T-helper 17 cell (primary cell): ENCODE data around the gene ACTN3. TPM values are rescaled to one million over a fixed set of nuclear protein-coding genes. Genes with fewer than 3 reads are reported as not detected.
"Not testable (repeated sequence)": the region's sequence is repeated elsewhere in the genome, so short reads cannot be mapped to it uniquely, and the experiment has no call there.

Experiments used
- ATAC-seq: fragments of 150-1000 bp; cut with Tn5 transposase; 2 replicates; pipeline ENCODE4 v1.10.0; 2021; ENCODE audit warnings: mild to moderate bottlenecking, moderate library complexity
- DNase-seq, 3 donors: peaks; one replicate each; pipeline versions ENCODE4 v3.0.0 to v3.0.0-alpha.2; 2020 to 2021
- H3K9me3 ChIP-seq: one replicate; pipeline ENCODE4 v1.7.0; 2013; ENCODE audit warnings: low read length, mild to moderate bottlenecking; ENCODE audit not compliant: control insufficient read depth, poor library complexity, severe bottlenecking
- H3K27ac Mint-ChIP-seq: one replicate; pipeline ENCODE4 v1.8.0; 2022; ENCODE audit warnings: mild to moderate bottlenecking, moderate library complexity, mixed read lengths
- H3K27me3 Mint-ChIP-seq: one replicate; pipeline ENCODE4 v1.8.0; 2022; ENCODE audit warnings: mixed read lengths
- H3K36me3 Mint-ChIP-seq: one replicate; pipeline ENCODE4 v1.8.0; 2022; ENCODE audit warnings: low read depth, mixed read lengths
- H3K4me1 Mint-ChIP-seq: one replicate; pipeline ENCODE4 v1.8.0; 2022; ENCODE audit warnings: mild to moderate bottlenecking, mixed read lengths
- H3K4me3 Mint-ChIP-seq: one replicate; pipeline ENCODE4 v1.8.0; 2022; ENCODE audit warnings: mild to moderate bottlenecking, moderate library complexity, mixed read lengths
- total RNA-seq, 4 donors: library from RNA in 2 of 4; stranded (reverse) in 2 of 4; gene quantifications; one replicate each; pipeline ENCODE4 v1.2.3 and lab custom pipeline; 2022 to 2026

Gene ACTN3
- total RNA-seq, 2 donors from 2014 or later: 0.30 TPM; not detected in 1

- Mint-ChIP-seq H3K27ac (no peak overlapping the region), H3K36me3 (no peaks in the 10 kb centered on the region), H3K4me3 (no peak overlapping the region), H3K27me3 (no peaks in the 10 kb centered on the region), H3K4me1 (peaks cover 3% of the 10 kb centered on the region)
- no peaks in the 10 kb centered on the region for H3K9me3 ChIP-seq
- DNase-seq (no peak), ATAC-seq (no peak)
Observed at GRCh38 chr11:66600631-66601233, 54.0 kb downstream of the ACTN3 start.

DNA sequence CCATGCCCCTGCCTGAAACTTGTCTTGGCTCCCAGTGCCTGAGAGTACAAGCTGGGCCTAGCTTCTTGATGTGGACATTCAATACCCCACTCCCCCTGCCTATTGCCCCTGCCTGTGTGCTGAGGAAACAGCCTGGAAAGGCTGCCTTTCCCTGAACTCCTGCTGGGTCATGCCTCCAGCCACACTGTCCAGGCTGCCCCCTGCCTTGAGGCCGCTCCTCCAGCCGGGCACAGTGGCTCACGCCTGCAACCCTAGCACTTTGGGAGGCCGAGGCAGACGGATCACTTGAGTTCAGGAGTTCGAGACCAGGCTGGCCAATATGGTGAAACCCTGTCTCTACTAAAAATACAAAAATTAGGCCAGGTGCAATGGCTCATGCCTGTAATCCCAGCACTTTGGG is 56.4 kb downstream of the ACTN3 start:
- Mint-ChIP-seq H3K4me3 (no peak overlapping the region), H3K27ac (no peak overlapping the region), H3K36me3 (no peaks in the 10 kb centered on the region), H3K4me1 (no peaks in the 10 kb centered on the region), H3K27me3 (no peaks in the 10 kb centered on the region)
- no peaks in the 10 kb centered on the region for H3K9me3 ChIP-seq
- ATAC-seq (no peak), DNase-seq (no peak)

- no peaks in the 10 kb centered on the region for H3K4me1 Mint-ChIP-seq
- H3K27me3 Mint-ChIP-seq: no peaks in the 10 kb centered on the region
- no peak for ATAC-seq
- no peak for DNase-seq
- no peak overlapping the region for H3K4me3 Mint-ChIP-seq
- no peak overlapping the region for H3K27ac Mint-ChIP-seq
- H3K9me3 ChIP-seq: no peaks in the 10 kb centered on the region
- no peaks in the 10 kb centered on the region for H3K36me3 Mint-ChIP-seq
Observed at GRCh38 chr11:66604155-66604554, 57.5 kb downstream of the ACTN3 start.

DNA sequence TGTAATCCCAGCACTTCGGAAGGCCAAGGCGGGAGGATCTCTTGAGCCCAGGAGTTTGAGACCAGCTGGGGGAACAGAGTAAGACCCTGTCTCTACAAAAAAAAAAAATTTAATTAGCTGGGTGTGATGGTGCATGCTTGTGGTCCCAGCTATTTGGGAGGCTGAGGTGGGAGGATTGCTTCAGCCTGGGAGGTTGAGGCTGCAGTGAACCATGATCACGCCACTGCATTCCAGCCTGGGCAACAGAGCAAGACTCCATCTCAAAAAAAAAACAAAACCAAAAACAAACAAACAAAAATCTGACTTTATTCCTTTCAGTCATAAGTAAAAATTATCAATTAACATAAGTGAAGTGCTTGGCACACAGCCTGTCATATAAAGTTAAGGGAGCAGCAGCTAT is 59.9 kb downstream of the ACTN3 start:
- H3K9me3 ChIP-seq, H3K4me1 Mint-ChIP-seq, ATAC-seq, H3K27me3 Mint-ChIP-seq, H3K36me3 Mint-ChIP-seq, H3K27ac Mint-ChIP-seq, H3K4me3 Mint-ChIP-seq, DNase-seq: not testable (repeated sequence)

GRCh38 chr11:66607126-66607834 is 60.6 kb downstream of the ACTN3 start:
- peaks cover 5% of the 10 kb centered on the region for H3K4me1 Mint-ChIP-seq
- no peak for ATAC-seq
- DNase-seq: no peak
- peak overlapping the region; percentile 25 for H3K4me3 Mint-ChIP-seq
- H3K9me3 ChIP-seq: no peaks in the 10 kb centered on the region
- H3K27me3 Mint-ChIP-seq: no peaks in the 10 kb centered on the region
- H3K36me3 Mint-ChIP-seq: no peaks in the 10 kb centered on the region
- H3K27ac Mint-ChIP-seq: peak overlapping the region; percentile 79

GRCh38 chr11:66609721-66610617 is 63.3 kb downstream of the ACTN3 start:
- Mint-ChIP-seq H3K27ac (peak overlapping the region; percentile 12), H3K36me3 (no peaks in the 10 kb centered on the region), H3K4me3 (no peak overlapping the region), H3K4me1 (peaks cover 5% of the 10 kb centered on the region), H3K27me3 (no peaks in the 10 kb centered on the region)
- ATAC-seq (peak; percentile 39), DNase-seq (no peak)
- no peaks in the 10 kb centered on the region for H3K9me3 ChIP-seq

GRCh38 chr11:66612458-66612857 is 65.8 kb downstream of the ACTN3 start:
- Mint-ChIP-seq H3K27ac (no peak overlapping the region), H3K4me3 (no peak overlapping the region), H3K4me1 (peaks cover 21% of the 10 kb centered on the region), H3K27me3 (no peaks in the 10 kb centered on the region), H3K36me3 (peaks cover 7% of the 10 kb centered on the region)
- H3K9me3 ChIP-seq: no peaks in the 10 kb centered on the region
- DNase-seq (no peak), ATAC-seq (no peak)

Other genes starting within 250 kb of the ACTN3 start
- gene CD248, start 229.9 kb upstream of the ACTN3 start, total RNA-seq: not detected
- gene RIN1, start 210.5 kb upstream of the ACTN3 start, total RNA-seq: 1 to 10 TPM; 1.9 to 3.4 TPM
- 10 to 100 TPM; 44.3 to 53.9 TPM for gene BRMS1, start 201.8 kb upstream of the ACTN3 start, total RNA-seq
- gene B4GAT1, start 199.3 kb upstream of the ACTN3 start, total RNA-seq: 1 to 10 TPM; 2.4 to 2.8 TPM
- gene SLC29A2, start 175.1 kb upstream of the ACTN3 start, total RNA-seq: 1 to 10 TPM; 5.4 TPM
- gene NPAS4, start 125.9 kb upstream of the ACTN3 start, total RNA-seq: not detected
- gene MRPL11, start 108.1 kb upstream of the ACTN3 start, total RNA-seq: 10 to 100 TPM; 30.1 to 31.1 TPM
- gene PELI3, start 80.0 kb upstream of the ACTN3 start, total RNA-seq: 10 to 100 TPM; 11.3 to 13.3 TPM
- gene DPP3, start 66.5 kb upstream of the ACTN3 start, total RNA-seq: 10 to 100 TPM; 23.9 to 34.0 TPM
- 10 to 100 TPM; 15.2 to 16.4 TPM for gene BBS1, start 36.3 kb upstream of the ACTN3 start, total RNA-seq
- 10 to 100 TPM; 15.2 to 18.1 TPM for gene ZDHHC24, start 855 bp upstream of the ACTN3 start, total RNA-seq
- gene CTSF, start 21.7 kb downstream of the ACTN3 start, total RNA-seq: 10 to 100 TPM; 10.5 to 13.4 TPM
- gene CCDC87, start 46.2 kb downstream of the ACTN3 start, total RNA-seq: 1 to 10 TPM in 1 of 2 donors, under 1 TPM in 1; 0.63 to 2.3 TPM
- 10 to 100 TPM; 23.1 to 23.4 TPM for gene CCS, start 46.3 kb downstream of the ACTN3 start, total RNA-seq
- 100 to 1,000 TPM; 286 to 398 TPM for gene RBM14, start 69.7 kb downstream of the ACTN3 start, total RNA-seq
- 100 to 1,000 TPM; 205 to 261 TPM for gene RBM4, start 91.8 kb downstream of the ACTN3 start, total RNA-seq
- 1 to 10 TPM; 7.3 to 9.9 TPM for gene RBM4B, start 131.0 kb downstream of the ACTN3 start, total RNA-seq
- under 1 TPM in 1 of 2 donors, not detected in 1; 0.23 TPM for gene SPTBN2, start 182.3 kb downstream of the ACTN3 start, total RNA-seq